ENCODE measurements around the gene ADARB1. TPM values are rescaled to one million over a fixed set of nuclear protein-coding genes. Genes with fewer than 3 reads are reported as not detected.

Gene ADARB1
- total RNA-seq, 3 donors from 2014 or later (not counting 1 experiment from before 2014, with no cell fraction given): 20.7 to 28.0 (median 26.6) TPM

DNA sequence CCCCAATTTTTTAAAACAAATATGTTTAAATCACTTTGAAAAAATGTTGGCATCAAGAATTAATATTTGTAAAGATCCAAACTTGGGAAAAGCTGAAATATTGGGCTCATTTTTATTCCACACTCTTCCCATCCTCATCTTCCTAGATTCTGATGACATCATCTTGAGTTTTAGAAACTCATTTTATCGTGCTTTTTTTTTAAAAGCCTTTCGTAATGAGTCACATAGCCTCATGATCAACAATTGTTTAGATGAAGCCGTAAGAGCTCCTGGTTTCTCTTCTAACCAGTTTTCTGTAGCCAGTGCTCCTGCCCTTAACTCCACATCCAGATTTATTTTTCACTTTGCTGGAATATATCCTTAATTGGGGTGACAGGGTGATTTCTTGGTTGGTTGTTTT is 134.7 kb downstream of the ADARB1 start:
- 78% methylated on average over 3 of the region's 3 CpGs for whole genome bisulfite sequencing (ENCODE audit: insufficient coverage)
- no peak overlapping the region for H3K4me3 ChIP-seq (ENCODE audit: low read length)
- Mint-ChIP-seq H3K4me3 (no peak overlapping the region), H3K36me3 (peaks cover 4% of the 10 kb centered on the region), H3K4me1 (peaks cover 23 to 30% of the 10 kb centered on the region in 2 donors), H3K9me3 (no peaks in the 10 kb centered on the region), H3K27ac (no peak overlapping the region), H3K27me3 (ENCODE audit: low read depth in 2 of 2) (peaks cover 0 to 9% of the 10 kb centered on the region in 2 donors)
- no peak overlapping the region for H3K27ac ChIP-seq (ENCODE audit: low read length)
- peaks cover 23% of the 10 kb centered on the region for H3K36me3 ChIP-seq (ENCODE audit: control insufficient read depth, insufficient read depth, low read length)
- ATAC-seq (no peak), DNase-seq (no peak)
- no peaks in the 10 kb centered on the region for H3K9me3 ChIP-seq (ENCODE audit: control insufficient read depth, insufficient read depth, low read length)
- H3K27me3 ChIP-seq (ENCODE audit: control insufficient read depth, insufficient read depth, low read length): no peaks in the 10 kb centered on the region
- H3K4me1 ChIP-seq (ENCODE audit: control insufficient read depth, insufficient read depth, low read length): peaks cover 19% of the 10 kb centered on the region
- intact Hi-C loops (cut with micrococcal nuclease): no loop called here
- TF ChIP-seq CTCF (IDR thresholded peaks at IDR 0.05): no peak

- H3K36me3 ChIP-seq (ENCODE audit: control insufficient read depth, insufficient read depth, low read length): peaks cover 17% of the 10 kb centered on the region
- no peak overlapping the region for H3K27ac ChIP-seq (ENCODE audit: low read length)
- 68% methylated on average over 8 of the region's 8 CpGs for WGBS (ENCODE audit: insufficient coverage)
- no peak for ATAC-seq
- H3K9me3 ChIP-seq (ENCODE audit: control insufficient read depth, insufficient read depth, low read length): no peaks in the 10 kb centered on the region
- intact Hi-C loops (cut with micrococcal nuclease): no loop called here
- H3K4me3 ChIP-seq (ENCODE audit: low read length): no peak overlapping the region
- Mint-ChIP-seq H3K9me3 (no peaks in the 10 kb centered on the region), H3K27ac (no peak overlapping the region), H3K36me3 (peaks cover 4% of the 10 kb centered on the region), H3K4me3 (no peak overlapping the region), H3K27me3 (ENCODE audit: low read depth in 2 of 2) (peaks cover 0 to 9% of the 10 kb centered on the region in 2 donors), H3K4me1 (peaks cover 23 to 30% of the 10 kb centered on the region in 2 donors)
- no peak for DNase-seq
- peaks cover 19% of the 10 kb centered on the region for H3K4me1 ChIP-seq (ENCODE audit: control insufficient read depth, insufficient read depth, low read length)
- H3K27me3 ChIP-seq (ENCODE audit: control insufficient read depth, insufficient read depth, low read length): no peaks in the 10 kb centered on the region
- no peak for TF ChIP-seq CTCF (IDR thresholded peaks at IDR 0.05)
Measured at GRCh38 chr21:45209685-45210284, 135.4 kb downstream of the ADARB1 start.

- H3K4me1 ChIP-seq (ENCODE audit: control insufficient read depth, insufficient read depth, low read length): peaks cover 19% of the 10 kb centered on the region
- no peaks in the 10 kb centered on the region for H3K9me3 ChIP-seq (ENCODE audit: control insufficient read depth, insufficient read depth, low read length)
- H3K9me3 Mint-ChIP-seq: no peaks in the 10 kb centered on the region
- ATAC-seq (no peak), DNase-seq (no peak)
- H3K36me3 Mint-ChIP-seq: peaks cover 4% of the 10 kb centered on the region
- intact Hi-C loops (cut with micrococcal nuclease): no loop called here
- no peak overlapping the region for H3K4me3 Mint-ChIP-seq
- no peaks in the 10 kb centered on the region for H3K27me3 ChIP-seq (ENCODE audit: control insufficient read depth, insufficient read depth, low read length)
- H3K27me3 Mint-ChIP-seq (ENCODE audit: low read depth in 2 of 2): peaks cover 0 to 9% of the 10 kb centered on the region in 2 donors
- no peak overlapping the region for H3K27ac ChIP-seq (ENCODE audit: low read length)
- TF ChIP-seq CTCF (IDR thresholded peaks at IDR 0.05): no peak
- H3K36me3 ChIP-seq (ENCODE audit: control insufficient read depth, insufficient read depth, low read length): peaks cover 14% of the 10 kb centered on the region
- WGBS (ENCODE audit: insufficient coverage): 95% methylated on average over 12 of the region's 12 CpGs
- H3K27ac Mint-ChIP-seq: no peak overlapping the region
- peaks cover 23 to 30% of the 10 kb centered on the region in 2 donors for H3K4me1 Mint-ChIP-seq
- no peak overlapping the region for H3K4me3 ChIP-seq (ENCODE audit: low read length)
Measured at GRCh38 chr21:45210461-45210983, 136.1 kb downstream of the ADARB1 start.

DNA sequence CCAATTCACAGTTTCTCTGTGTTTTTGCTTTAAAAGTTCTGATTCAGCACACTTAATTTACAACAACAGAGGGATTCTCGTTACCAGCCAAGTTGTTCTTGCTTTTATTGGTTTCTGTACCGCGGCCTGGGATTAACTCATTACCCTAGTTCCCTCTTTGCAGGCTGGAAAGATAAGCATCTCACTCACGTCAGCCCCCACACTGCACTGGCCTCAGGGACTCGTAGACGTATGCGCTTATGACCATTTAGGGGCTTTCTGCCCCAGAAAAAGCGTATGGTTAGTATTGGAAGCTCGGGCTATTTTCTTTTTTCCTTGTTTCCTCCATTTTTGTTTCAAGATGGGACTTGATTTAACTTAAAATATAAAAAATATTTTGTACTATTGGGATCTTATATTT is 137.3 kb downstream of the ADARB1 start:
- H3K36me3 ChIP-seq (ENCODE audit: control insufficient read depth, insufficient read depth, low read length): peaks cover 11% of the 10 kb centered on the region
- WGBS (ENCODE audit: insufficient coverage): 84% methylated on average over 9 of the region's 9 CpGs

More for the DNA sequence above, 137.3 kb downstream of the ADARB1 start:
- DNase-seq (no peak), ATAC-seq (no peak)
- H3K36me3 Mint-ChIP-seq: peaks cover 8% of the 10 kb centered on the region
- Histone ChIP-seq H3K4me3 (ENCODE audit: low read length) (no peak overlapping the region), H3K27me3 (ENCODE audit: control insufficient read depth, insufficient read depth, low read length) (no peaks in the 10 kb centered on the region), H3K4me1 (ENCODE audit: control insufficient read depth, insufficient read depth, low read length) (peaks cover 19% of the 10 kb centered on the region), H3K27ac (ENCODE audit: low read length) (no peak overlapping the region), H3K9me3 (ENCODE audit: control insufficient read depth, insufficient read depth, low read length) (no peaks in the 10 kb centered on the region)
- H3K27ac Mint-ChIP-seq: no peak overlapping the region
- intact Hi-C loops (cut with micrococcal nuclease): no loop called here
- TF ChIP-seq CTCF (IDR thresholded peaks at IDR 0.05): no peak
- peaks cover 0 to 9% of the 10 kb centered on the region in 2 donors for H3K27me3 Mint-ChIP-seq (ENCODE audit: low read depth in 2 of 2)
- no peak overlapping the region for H3K4me3 Mint-ChIP-seq
- H3K9me3 Mint-ChIP-seq: peaks cover 0 to under 1% of the 10 kb centered on the region in 2 donors
- H3K4me1 Mint-ChIP-seq: peaks cover 23 to 30% of the 10 kb centered on the region in 2 donors
